NCI-H1417 treated with DMSO at 0.1 percent for 48 hours (cell line): ENCODE measurements around the gene OR8K1.

Source experiments
- DNase-seq: peaks from one replicate; lab custom pipeline; 2025; lab: John Stamatoyannopoulos, UW

Gene OR8K1

GRCh38 chr11:56345739-56346138 lies at the start of gene OR8K1:
OR8K1 (plus strand) TSS chr11:56346039; CDS start chr11:56346039, 0 bp downstream.
- no peak for DNase-seq

DNA sequence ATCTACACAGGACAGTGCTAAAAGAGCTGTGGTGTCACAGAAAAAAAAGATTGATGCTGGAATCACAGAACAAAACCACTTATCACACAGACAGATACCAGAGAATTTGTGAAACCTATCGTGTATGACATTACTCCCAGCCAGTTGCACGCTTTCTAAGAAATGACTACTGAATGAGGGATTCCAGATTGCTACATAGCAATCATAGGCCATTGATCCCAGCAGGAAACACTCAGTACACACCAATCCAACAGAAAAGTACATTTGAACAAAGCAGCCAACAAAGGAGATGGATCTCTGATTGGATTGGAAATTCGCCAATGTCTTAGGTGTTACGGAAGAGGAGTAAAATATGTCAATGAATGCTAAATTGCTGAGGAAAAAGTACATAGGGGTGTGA lies 48.9 kb upstream of the OR8K1 start:
- no peak for DNase-seq

GRCh38 chr11:56307836-56308235 lies 38.0 kb upstream of the OR8K1 start:
- no peak for DNase-seq

DNA sequence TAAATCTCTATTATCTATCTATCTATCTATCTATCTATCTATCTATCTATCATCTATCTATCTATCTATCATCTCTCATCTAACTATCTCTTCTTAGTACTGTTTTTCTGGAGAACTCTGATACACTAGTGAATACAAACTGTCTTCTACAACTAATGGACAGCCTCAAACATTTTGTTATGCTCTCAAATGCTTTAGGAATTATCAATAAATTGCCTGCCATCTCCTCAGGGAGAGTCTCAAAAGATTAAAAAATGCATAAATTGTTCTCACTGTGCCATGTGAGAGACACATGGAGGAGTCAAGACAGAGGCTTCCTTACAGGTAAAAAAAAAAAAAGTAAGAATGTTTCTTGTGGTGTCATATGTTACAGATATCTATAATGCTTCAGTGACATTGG lies 31.0 kb upstream of the OR8K1 start, which contains the start of gene OR8K3:
TSS of gene OR8K3 (plus strand) at position 301 of the 400 bp plus-strand sequence. CDS start 3,163 bp downstream, outside the sequence.
- DNase-seq = no peak

- DNase-seq = no peak
Observed at GRCh38 chr11:56331861-56332491, 13.9 kb upstream of the OR8K1 start.

DNA sequence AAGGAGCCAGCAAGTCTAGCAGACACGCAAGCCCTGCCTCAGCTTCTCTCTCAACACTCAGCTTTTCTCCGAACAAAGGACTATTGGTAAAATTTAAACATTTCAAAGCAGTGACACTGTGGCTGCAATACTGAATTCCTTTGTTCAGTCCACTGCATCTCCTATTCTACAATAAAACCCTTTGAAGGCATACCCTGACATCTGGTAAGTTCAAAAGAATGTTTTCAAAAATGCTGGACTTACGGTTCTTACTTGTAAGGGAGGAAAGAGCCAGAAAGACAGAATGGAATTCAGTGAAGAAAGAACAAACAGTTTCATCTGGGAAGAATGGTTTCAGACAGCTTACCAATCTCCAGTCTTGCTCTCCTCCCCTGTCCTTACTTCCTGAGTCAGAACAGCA lies 12.7 kb upstream of the OR8K1 start:
- DNase-seq = no peak

GRCh38 chr11:56340289-56340688 lies 5.5 kb upstream of the OR8K1 start:
- DNase-seq = no peak

DNA sequence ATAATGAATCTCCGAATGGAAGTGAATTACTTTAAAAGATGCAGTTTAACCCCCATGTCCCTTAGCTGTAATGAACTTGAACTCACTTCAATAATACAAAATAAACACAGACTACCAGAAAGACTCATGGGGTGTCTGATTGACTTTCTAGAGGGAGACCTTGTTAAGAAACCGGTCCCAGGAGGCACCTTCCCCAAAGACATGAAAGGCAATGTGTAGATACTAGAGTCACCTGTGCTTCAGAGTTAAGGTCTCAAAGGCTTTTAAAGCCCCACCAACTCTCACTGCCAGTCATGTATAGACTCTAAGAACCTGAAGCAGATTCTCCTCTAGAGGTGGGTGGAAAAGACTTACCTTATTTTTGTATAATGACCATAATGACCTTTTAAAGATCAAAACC lies 8.2 kb downstream of the OR8K1 start, which contains the start of gene OR8J1:
TSS of gene OR8J1 (plus strand) at position 301 of the 400 bp plus-strand sequence. CDS start 5,956 bp downstream, outside the sequence.
- no peak for DNase-seq

GRCh38 chr11:56375324-56375723 lies 29.5 kb downstream of the OR8K1 start, which contains the start of gene OR8U1:
OR8U1 (plus strand) TSS chr11:56375624; CDS start chr11:56375624, 0 bp downstream.
- DNase-seq = no peak

- no peak for DNase-seq
Observed at GRCh38 chr11:56380120-56380519, 34.3 kb downstream of the OR8K1 start.

DNA sequence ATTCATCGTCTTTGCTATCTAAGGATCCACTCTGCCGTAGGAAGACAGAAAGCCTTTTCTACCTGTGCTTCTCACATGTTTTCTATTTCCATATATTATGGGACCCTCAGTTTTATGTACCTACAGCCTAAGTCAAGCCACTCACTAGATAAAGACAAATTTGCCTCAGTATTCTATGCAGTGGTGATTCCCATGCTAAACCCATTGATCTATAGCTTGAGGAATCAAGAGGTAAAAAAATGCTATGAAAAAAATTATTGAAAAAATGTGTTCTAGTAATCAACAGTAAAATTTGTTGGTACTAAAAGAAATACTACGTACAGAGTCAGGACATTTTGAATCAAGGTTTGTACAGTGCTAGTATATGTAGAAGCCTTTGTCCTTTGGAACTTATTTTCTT lies 48.5 kb downstream of the OR8K1 start:
- DNase-seq = no peak

GRCh38 chr11:56396047-56396446 lies 50.2 kb downstream of the OR8K1 start:
- no peak for DNase-seq
